NCI-H187 (cell line): ENCODE data around the gene PAK3.

Experiments
- DNase-seq, 2 experiments: peaks; one replicate each; lab custom pipeline; 2025; lab: John Stamatoyannopoulos, UW

The PAK3 gene

GRCh38 chrX:111131572-111131971 is 35.6 kb downstream of the PAK3 start:
- no peak for DNase-seq

GRCh38 chrX:111133389-111133788 is 37.4 kb downstream of the PAK3 start:
- no peak for DNase-seq

- DNase-seq: no peak
Measured at GRCh38 chrX:111145878-111146277, 49.9 kb downstream of the PAK3 start.

- no peak for DNase-seq
Measured at GRCh38 chrX:111151764-111152163, 55.8 kb downstream of the PAK3 start.

- no peak for DNase-seq
Measured at GRCh38 chrX:111159232-111159631, 63.2 kb downstream of the PAK3 start.

GRCh38 chrX:111164728-111165127 is 68.7 kb downstream of the PAK3 start:
- DNase-seq: no peak

- no peak for DNase-seq
Measured at GRCh38 chrX:111165902-111166301, 69.9 kb downstream of the PAK3 start.

GRCh38 chrX:111167334-111167733 is 71.3 kb downstream of the PAK3 start:
- no peak for DNase-seq

- peak in 1 of 2 experiments; percentile 20 for DNase-seq
Measured at GRCh38 chrX:111168314-111168713, 72.3 kb downstream of the PAK3 start.

GRCh38 chrX:111169141-111169540 is 73.2 kb downstream of the PAK3 start:
- no peak for DNase-seq

GRCh38 chrX:111170017-111170416 is 74.0 kb downstream of the PAK3 start:
- no peak for DNase-seq

- DNase-seq: no peak
Measured at GRCh38 chrX:111180750-111181240, 84.8 kb downstream of the PAK3 start.

GRCh38 chrX:111181951-111182350 is 86.0 kb downstream of the PAK3 start:
- peak; percentile 72 to 76 for DNase-seq

- no peak for DNase-seq
Measured at GRCh38 chrX:111182997-111183396, 87.0 kb downstream of the PAK3 start.

GRCh38 chrX:111191598-111191997 is 95.6 kb downstream of the PAK3 start:
- no peak for DNase-seq

- DNase-seq: no peak
Measured at GRCh38 chrX:111199505-111199904, 103.5 kb downstream of the PAK3 start.

- no peak for DNase-seq
Measured at GRCh38 chrX:111200327-111200726, 104.3 kb downstream of the PAK3 start.

GRCh38 chrX:111207851-111208250 is 111.9 kb downstream of the PAK3 start:
- no peak for DNase-seq

- DNase-seq: no peak
Measured at GRCh38 chrX:111216293-111216801, 120.4 kb downstream of the PAK3 start.

- peak in 1 of 2 experiments; percentile 3 for DNase-seq
Measured at GRCh38 chrX:111244235-111244750, 148.3 kb downstream of the PAK3 start.

GRCh38 chrX:111254896-111255693 is 159.1 kb downstream of the PAK3 start:
- no peak for DNase-seq

- peak in 1 of 2 experiments; percentile 33 for DNase-seq
Measured at GRCh38 chrX:111257733-111258132, 161.7 kb downstream of the PAK3 start.

- DNase-seq: no peak
Measured at GRCh38 chrX:111259559-111259958, 163.6 kb downstream of the PAK3 start.
